Fibroblast of peridontal ligament (primary cell): ENCODE measurements around the gene CCAR1.
A peak's percentile ranks its signal among the peaks of the same experiment; 100 is the strongest.
"Not testable (repeated sequence)": the region's sequence is repeated elsewhere in the genome, so short reads cannot be mapped to it uniquely, and the experiment has no call there.

Experiments
- DNase-seq: peaks from one replicate; pipeline ENCODE4 v3.0.0-alpha.2; 2010; ENCODE audit errors: extremely low read depth

The CCAR1 gene

GRCh38 chr10:68720793-68721672 is at the start of gene CCAR1:
TSS of gene CCAR1 (plus strand) at chr10:68721239. CDS start at chr10:68722505, 1,266 bp downstream.
- DNase-seq: peak; percentile 99

GRCh38 chr10:68684413-68684812 is 36.6 kb upstream of the CCAR1 start:
- no peak for DNase-seq

- no peak for DNase-seq
Observed at GRCh38 chr10:68696018-68696417, 25.0 kb upstream of the CCAR1 start.

- no peak for DNase-seq
Observed at GRCh38 chr10:68697106-68697505, 23.9 kb upstream of the CCAR1 start.

- DNase-seq: no peak
Observed at GRCh38 chr10:68700197-68700596, 20.8 kb upstream of the CCAR1 start.

- no peak for DNase-seq
Observed at GRCh38 chr10:68705548-68705947, 15.5 kb upstream of the CCAR1 start.

GRCh38 chr10:68708987-68709386 is 12.1 kb upstream of the CCAR1 start:
- DNase-seq: not testable (repeated sequence)

- not testable (repeated sequence) for DNase-seq
Observed at GRCh38 chr10:68713065-68713464, 8.0 kb upstream of the CCAR1 start.

GRCh38 chr10:68717435-68717834 is 3.6 kb upstream of the CCAR1 start:
- no peak for DNase-seq

GRCh38 chr10:68721673-68722335 is 765 bp downstream of the CCAR1 start:
- DNase-seq: peak; percentile 30

- DNase-seq: no peak
Observed at GRCh38 chr10:68725016-68725415, 4.0 kb downstream of the CCAR1 start.

- peak; percentile 51 for DNase-seq
Observed at GRCh38 chr10:68727146-68727545, 6.1 kb downstream of the CCAR1 start.

- no peak for DNase-seq
Observed at GRCh38 chr10:68732651-68733050, 11.6 kb downstream of the CCAR1 start.

GRCh38 chr10:68734349-68734748 is 13.3 kb downstream of the CCAR1 start:
- no peak for DNase-seq

GRCh38 chr10:68735119-68735518 is 14.1 kb downstream of the CCAR1 start:
- no peak for DNase-seq

- not testable (repeated sequence) for DNase-seq
Observed at GRCh38 chr10:68735739-68736138, 14.7 kb downstream of the CCAR1 start.

GRCh38 chr10:68740676-68741075 is 19.6 kb downstream of the CCAR1 start:
- not testable (repeated sequence) for DNase-seq

GRCh38 chr10:68742397-68742796 is 21.4 kb downstream of the CCAR1 start:
- no peak for DNase-seq

GRCh38 chr10:68752711-68753350 is 31.8 kb downstream of the CCAR1 start:
- no peak for DNase-seq

GRCh38 chr10:68756246-68756645 is 35.2 kb downstream of the CCAR1 start:
- no peak for DNase-seq

GRCh38 chr10:68756766-68757165 is 35.7 kb downstream of the CCAR1 start:
- DNase-seq: no peak

GRCh38 chr10:68759223-68759863 is 38.3 kb downstream of the CCAR1 start:
- DNase-seq: no peak
